ENCODE measurements around the gene POP7.

DNA sequence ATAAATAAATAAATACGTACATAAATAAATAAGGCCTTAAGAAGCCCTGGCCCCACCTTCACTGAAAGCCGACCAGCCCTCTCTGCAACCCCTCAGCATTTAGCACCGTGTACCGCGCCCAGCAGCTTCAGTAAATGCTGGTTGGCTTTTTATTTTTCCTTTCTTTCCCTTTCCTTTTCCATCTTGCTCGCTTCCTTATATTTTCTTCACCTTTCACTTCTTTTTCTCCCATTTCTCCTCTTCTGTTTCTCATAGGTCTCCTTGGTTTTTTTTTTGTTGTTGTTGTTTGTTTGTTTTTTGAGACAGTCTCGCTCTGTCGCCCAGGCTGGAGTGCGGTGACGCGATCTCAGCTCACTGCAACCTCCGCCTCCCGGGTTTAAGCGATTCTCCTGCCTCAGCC is 38.7 kb downstream of the POP7 start:
- TF ChIP-seq, protein P1, sequence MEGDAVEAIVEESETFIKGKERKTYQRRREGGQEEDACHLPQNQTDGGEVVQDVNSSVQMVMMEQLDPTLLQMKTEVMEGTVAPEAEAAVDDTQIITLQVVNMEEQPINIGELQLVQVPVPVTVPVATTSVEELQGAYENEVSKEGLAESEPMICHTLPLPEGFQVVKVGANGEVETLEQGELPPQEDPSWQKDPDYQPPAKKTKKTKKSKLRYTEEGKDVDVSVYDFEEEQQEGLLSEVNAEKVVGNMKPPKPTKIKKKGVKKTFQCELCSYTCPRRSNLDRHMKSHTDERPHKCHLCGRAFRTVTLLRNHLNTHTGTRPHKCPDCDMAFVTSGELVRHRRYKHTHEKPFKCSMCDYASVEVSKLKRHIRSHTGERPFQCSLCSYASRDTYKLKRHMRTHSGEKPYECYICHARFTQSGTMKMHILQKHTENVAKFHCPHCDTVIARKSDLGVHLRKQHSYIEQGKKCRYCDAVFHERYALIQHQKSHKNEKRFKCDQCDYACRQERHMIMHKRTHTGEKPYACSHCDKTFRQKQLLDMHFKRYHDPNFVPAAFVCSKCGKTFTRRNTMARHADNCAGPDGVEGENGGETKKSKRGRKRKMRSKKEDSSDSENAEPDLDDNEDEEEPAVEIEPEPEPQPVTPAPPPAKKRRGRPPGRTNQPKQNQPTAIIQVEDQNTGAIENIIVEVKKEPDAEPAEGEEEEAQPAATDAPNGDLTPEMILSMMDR (IDR thresholded peaks at IDR 0.05; ENCODE audit: poor library complexity) = no peak
- TF ChIP-seq EZH2 (IDR thresholded peaks at IDR 0.05; ENCODE audit: borderline replicate concordance) (no peak), EZH2phosphoT487 (IDR thresholded peaks at IDR 0.05; ENCODE audit: low read depth, severe bottlenecking, unreplicated experiment) (no peak)

Measured in hepatocyte (in vitro differentiated cells).